ENCODE results near the gene TTI1. TPM values are rescaled to one million over a fixed set of nuclear protein-coding genes. Genes with fewer than 3 reads are reported as not detected.

TTI1 gene
- total and polyA plus RNA-seq, 2 donors (not counting 1 experiment from before 2014, with no cell fraction given), result 13.9 to 33.9 TPM

DNA sequence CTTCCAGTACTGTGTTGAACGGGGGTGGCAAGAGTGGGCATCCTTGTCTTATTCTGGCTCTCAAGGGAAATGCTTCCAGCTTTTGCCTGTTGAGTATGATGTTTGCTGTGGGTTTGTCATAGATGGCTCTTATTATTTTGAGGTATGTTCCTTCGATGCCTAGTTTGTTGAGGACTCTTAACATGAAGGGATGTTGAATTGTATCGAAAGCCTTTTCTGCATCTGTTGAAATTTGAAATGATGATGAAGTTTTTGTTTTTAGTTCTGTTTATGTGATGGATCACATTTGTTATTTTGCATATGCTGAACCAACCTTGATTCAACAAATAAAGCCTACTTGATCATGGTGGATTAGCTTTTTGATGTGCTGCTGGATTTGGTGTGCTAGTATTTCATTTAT, 48.3 kb upstream of the TTI1 start:
- CTCF ChIA-PET, result interaction anchor here (1.0 to 1.9 kb wide), 3 partner anchors 8 to 24 kb away, joined by 4 to 8 read pairs (median 6); no protein-coding TSS in a partner anchor
- H3K79me2 ChIP-seq (ENCODE audit: control insufficient read depth, insufficient read depth, low read length), result peaks cover 64% of the 10 kb centered on the region
- POLR2A ChIA-PET, result interaction anchor here (0.7 kb wide), 1 partner anchor 1077 kb away, joined by 4 read pairs; no protein-coding TSS in a partner anchor

DNA sequence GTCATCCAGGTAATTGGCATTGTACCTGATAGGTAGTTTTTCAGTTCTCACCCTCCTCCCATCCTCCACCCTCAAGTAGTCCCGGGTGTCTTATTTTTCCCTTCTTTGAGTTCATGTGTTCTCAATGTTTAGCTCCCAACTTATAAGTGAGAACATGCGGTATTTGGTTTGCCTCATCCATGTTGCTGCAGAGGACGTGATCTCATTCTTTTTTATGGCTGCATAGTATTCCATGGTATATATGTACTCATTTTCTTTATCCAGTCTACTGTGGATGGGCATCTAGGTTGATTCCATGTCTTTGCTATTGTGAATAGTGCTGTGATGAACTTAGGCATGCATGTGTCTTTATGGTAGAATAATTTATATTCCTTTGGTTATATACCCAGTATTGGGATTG, 46.1 kb upstream of the TTI1 start:
- no peak overlapping the region for H2AFZ ChIP-seq (ENCODE audit: insufficient read depth, low read depth, low read length, poor library complexity, severe bottlenecking)
- H3K27me3 ChIP-seq (replicated peaks in 1 of 4; ENCODE audit: control extremely low read depth in 1 of 4, control insufficient read depth in 3 of 4, insufficient read depth in 4 of 4, low read length in 3 of 4), result no peaks in the 10 kb centered on the region
- ATAC-seq (ENCODE audit: low read depth) (no peak), DNase-seq (no peak)
- H3K4me2 ChIP-seq (replicated peaks; ENCODE audit: low read depth, low read length, poor library complexity, severe bottlenecking), result no peak overlapping the region
- H3K9ac ChIP-seq (ENCODE audit: low read length), result no peak overlapping the region
- H3K27me3 Mint-ChIP-seq, result no peaks in the 10 kb centered on the region
- TF ChIP-seq EZH2 (IDR thresholded peaks at IDR 0.05; ENCODE audit: borderline replicate concordance, insufficient read depth, low read depth, low read length, poor library complexity, severe bottlenecking), result no peak
- H3K27ac Mint-ChIP-seq, result no peak overlapping the region
- H3K4me3 ChIP-seq (ENCODE audit: control extremely low read depth in 1 of 5, extremely low read depth in 1 of 5, insufficient read depth in 1 of 5, low read depth in 2 of 5, low read length in 4 of 5), result no peak overlapping the region
- ChIA-PET POLR2A (no interaction called here), CTCF (interaction anchor here (1.0 to 7.7 kb wide), 4 partner anchors 14 to 142 kb away, joined by 3 to 131 read pairs (median 28); no protein-coding TSS in a partner anchor)
- H4K20me1 ChIP-seq (ENCODE audit: control insufficient read depth, insufficient read depth, low read length, poor library complexity, severe bottlenecking), result peaks cover 6% of the 10 kb centered on the region
- H3K9me3 ChIP-seq (ENCODE audit: control extremely low read depth in 1 of 3, control insufficient read depth in 2 of 3, insufficient read depth in 1 of 3, low read length in 2 of 3), result no peaks in the 10 kb centered on the region
- H3K4me1 Mint-ChIP-seq, result peaks cover 65% of the 10 kb centered on the region
- peaks cover 67% of the 10 kb centered on the region for H3K79me2 ChIP-seq (ENCODE audit: control insufficient read depth, insufficient read depth, low read length)
- intact Hi-C loops (cut with micrococcal nuclease), result no loop called here
- H3K4me3 Mint-ChIP-seq, result no peak overlapping the region
- peaks cover 27 to 33% of the 10 kb centered on the region in 2 donors for H3K4me1 ChIP-seq (ENCODE audit: control insufficient read depth in 2 of 2, insufficient read depth in 2 of 2, low read length in 2 of 2)
- H3K9me3 Mint-ChIP-seq (ENCODE audit: insufficient read depth), result no peaks in the 10 kb centered on the region
- no peak overlapping the region for H3K27ac ChIP-seq (ENCODE audit: low read length in 2 of 2)
- no CpG with 5 or more reads among the region's 3 CpGs for WGBS (ENCODE audit: insufficient coverage)
- peaks cover 2 to 32% of the 10 kb centered on the region in 2 experiments for H3K36me3 ChIP-seq (replicated peaks in 1 of 2; ENCODE audit: control extremely low read depth in 1 of 2, control insufficient read depth in 1 of 2, extremely low read depth in 1 of 2, insufficient read depth in 2 of 2, low read length in 1 of 2)

More for the DNA sequence above, 48.3 kb upstream of the TTI1 start:
- no peaks in the 10 kb centered on the region for H3K9me3 ChIP-seq (ENCODE audit: control extremely low read depth in 1 of 3, control insufficient read depth in 2 of 3, insufficient read depth in 1 of 3, low read length in 2 of 3)
- peaks cover 1 to 51% of the 10 kb centered on the region in 2 experiments for H3K36me3 ChIP-seq (replicated peaks in 1 of 2; ENCODE audit: control extremely low read depth in 1 of 2, control insufficient read depth in 1 of 2, extremely low read depth in 1 of 2, insufficient read depth in 2 of 2, low read length in 1 of 2)
- Mint-ChIP-seq H3K27ac (peak overlapping the region; percentile 3), H3K9me3 (ENCODE audit: insufficient read depth) (no peaks in the 10 kb centered on the region), H3K4me1 (peaks cover 48% of the 10 kb centered on the region), H3K4me3 (peak overlapping the region; percentile 3), H3K27me3 (no peaks in the 10 kb centered on the region)
- H3K9ac ChIP-seq (ENCODE audit: low read length), result no peak overlapping the region
- no peaks in the 10 kb centered on the region for H3K27me3 ChIP-seq (replicated peaks in 1 of 4; ENCODE audit: control extremely low read depth in 1 of 4, control insufficient read depth in 3 of 4, insufficient read depth in 4 of 4, low read length in 3 of 4)
- no peak overlapping the region for H3K27ac ChIP-seq (ENCODE audit: low read length in 2 of 2)
- DNase-seq (no peak), ATAC-seq (ENCODE audit: low read depth) (no peak)
- 71% methylated on average over 2 of the region's 3 CpGs for WGBS (ENCODE audit: insufficient coverage)
- H2AFZ ChIP-seq (ENCODE audit: insufficient read depth, low read depth, low read length, poor library complexity, severe bottlenecking), result no peak overlapping the region
- no peak overlapping the region for H3K4me3 ChIP-seq (ENCODE audit: control extremely low read depth in 1 of 5, extremely low read depth in 1 of 5, insufficient read depth in 1 of 5, low read depth in 2 of 5, low read length in 4 of 5)
- no peak overlapping the region for H3K4me2 ChIP-seq (replicated peaks; ENCODE audit: low read depth, low read length, poor library complexity, severe bottlenecking)
- H4K20me1 ChIP-seq (ENCODE audit: control insufficient read depth, insufficient read depth, low read length, poor library complexity, severe bottlenecking), result peaks cover 6% of the 10 kb centered on the region
- H3K4me1 ChIP-seq (ENCODE audit: control insufficient read depth in 2 of 2, insufficient read depth in 2 of 2, low read length in 2 of 2), result peaks cover 11 to 21% of the 10 kb centered on the region in 2 donors
- TF ChIP-seq, protein P1, sequence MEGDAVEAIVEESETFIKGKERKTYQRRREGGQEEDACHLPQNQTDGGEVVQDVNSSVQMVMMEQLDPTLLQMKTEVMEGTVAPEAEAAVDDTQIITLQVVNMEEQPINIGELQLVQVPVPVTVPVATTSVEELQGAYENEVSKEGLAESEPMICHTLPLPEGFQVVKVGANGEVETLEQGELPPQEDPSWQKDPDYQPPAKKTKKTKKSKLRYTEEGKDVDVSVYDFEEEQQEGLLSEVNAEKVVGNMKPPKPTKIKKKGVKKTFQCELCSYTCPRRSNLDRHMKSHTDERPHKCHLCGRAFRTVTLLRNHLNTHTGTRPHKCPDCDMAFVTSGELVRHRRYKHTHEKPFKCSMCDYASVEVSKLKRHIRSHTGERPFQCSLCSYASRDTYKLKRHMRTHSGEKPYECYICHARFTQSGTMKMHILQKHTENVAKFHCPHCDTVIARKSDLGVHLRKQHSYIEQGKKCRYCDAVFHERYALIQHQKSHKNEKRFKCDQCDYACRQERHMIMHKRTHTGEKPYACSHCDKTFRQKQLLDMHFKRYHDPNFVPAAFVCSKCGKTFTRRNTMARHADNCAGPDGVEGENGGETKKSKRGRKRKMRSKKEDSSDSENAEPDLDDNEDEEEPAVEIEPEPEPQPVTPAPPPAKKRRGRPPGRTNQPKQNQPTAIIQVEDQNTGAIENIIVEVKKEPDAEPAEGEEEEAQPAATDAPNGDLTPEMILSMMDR (IDR thresholded peaks at IDR 0.05), result no peak
- no peak for TF ChIP-seq EZH2 (IDR thresholded peaks at IDR 0.05; ENCODE audit: borderline replicate concordance, insufficient read depth, low read depth, low read length, poor library complexity, severe bottlenecking)
- intact Hi-C loops (cut with micrococcal nuclease), result no loop called here

Data from B cell (primary cell).